Ovary (tissue), 9 donors: ENCODE measurements around the gene KRT76. TPM values are rescaled to one million over a fixed set of nuclear protein-coding genes. Genes with fewer than 3 reads are reported as not detected.

Experiments used
- DNase-seq, 5 donors: peaks; one replicate each; pipeline ENCODE4 v3.0.0-alpha.2; 2019 to 2020
- H3K27ac ChIP-seq, 2 donors: fragments of 200-600 bp; one replicate each; pipeline versions ENCODE4 v1.5.1 to v1.8.0; 2019 to 2022
- H3K27me3 ChIP-seq: fragments of 200-600 bp; one replicate; pipeline ENCODE4 v1.8.0; 2022
- H3K36me3 ChIP-seq: fragments of 200-600 bp; sonication (generic); one replicate; pipeline ENCODE4 v1.5.1; 2019
- H3K4me1 ChIP-seq: one replicate; pipeline ENCODE4 v1.8.1; 2013; ENCODE audit warnings: mild to moderate bottlenecking, moderate library complexity; ENCODE audit not compliant: insufficient read depth
- H3K4me3 ChIP-seq: fragments of 200-600 bp; sonication (generic); one replicate; pipeline ENCODE4 v1.5.1; 2017
- H3K9me3 ChIP-seq, 2 donors: fragments of 200-600 bp in 1 of 2; sonication (generic) in 1 of 2; one replicate each; pipeline versions ENCODE4 v1.5.1 to v1.8.1; 2013 to 2019; ENCODE audit warnings: mild to moderate bottlenecking in 1 of 2, moderate library complexity in 1 of 2
- CTCF ChIP-seq, 3 donors: fragments of 450-650 bp in 2 of 3; fragments of 200-600 bp in 1 of 3; IDR thresholded peaks; one replicate each; pipeline versions ENCODE4 v1.5.1 to v1.8.0; 2016 to 2022; ENCODE audit warnings: antibody characterized with exemption in 3 of 3, mild to moderate bottlenecking in 1 of 3
- EP300 ChIP-seq: sonication (generic); formaldehyde crosslinking; IDR thresholded peaks from one replicate; pipeline ENCODE4 v1.6.1; 2017; ENCODE audit warnings: antibody characterized with exemption
- POLR2A ChIP-seq: fragments of 450-650 bp; IDR thresholded peaks from one replicate; pipeline ENCODE4 v1.6.1; 2017; ENCODE audit warnings: antibody characterized with exemption, mild to moderate bottlenecking, moderate library complexity
- WGBS, 3 donors: extraction: QIAGEN DNeasy Blood & Tissue Kit in 1 of 3; methylation state at CpG; one replicate each; pipeline versions ENCODE4 v1.1.5 to v1.1.7; 2013 to 2017; 5-methylcytosine and 5-hydroxymethylcytosine counted together
- intact Hi-C, 4 donors: fragments of 100-400 bp; cut with DNase I; formaldehyde crosslinking; loops; one replicate each; pipeline versions ENCODE4 v1.11.0 to v1.15.1; 2022 to 2023
- polyA plus RNA-seq, 2 donors: library from polyadenylated mRNA; stranded (reverse); fragments of 200-250 nt in 1 of 2; fragments of 350-450 nt in 1 of 2; fragmentation: Illumina TruSeq in 1 of 2; extraction: RNeasy Lipid Tissue Mini Kit (QIAGEN cat#74804) in 1 of 2; gene quantifications; one replicate each; pipeline ENCODE4 v1.2.3, GENCODE V29; 2013 to 2014
- total RNA-seq, 7 donors: library from RNA; depleted of rRNA in 2 of 7; stranded (reverse); fragments of >200 nt in 2 of 7; fragmentation: NEBNext Ultra II Directional in 3 of 7; extraction: Animal tissue kit (Norgen Biotek cat#: 25700) in 3 of 7; gene quantifications; one replicate each; pipeline versions ENCODE4 v1.1.0 to v1.2.4, GENCODE V29; 2016 to 2023
- donor health status: DM: no; HTN: no; CAD: no; lungs with moderate emphysema.
- donor health status: DM: no; HTN: no; CAD: no.
- donor health status: Bipolar disorder and iron deficiency.
- donor health status: DM: yes; HTN: yes; CAD: no.
- donor health status: DM: no; HTN: no; CAD: no.
- donor health status: DM: yes; HTN: yes; CAD: no.

The KRT76 gene
- total and polyA plus RNA-seq, 9 donors, result not detected

- intact Hi-C loops, result no loop called here
- Histone ChIP-seq H3K36me3 (no peaks in the 10 kb centered on the region), H3K27ac (no peak overlapping the region), H3K9me3 (no peaks in the 10 kb centered on the region), H3K27me3 (no peaks in the 10 kb centered on the region), H3K4me3 (no peak overlapping the region), H3K4me1 (no peaks in the 10 kb centered on the region)
- TF ChIP-seq POLR2A, result no peak
- no peak for DNase-seq
- WGBS, 3 donors, result 50 to 62% (median 55%) methylated on average over 6 of the region's 6 CpGs
These were observed 10.4 kb upstream of the KRT76 start for GRCh38 chr12:52787324-52788191.

- no peaks in the 10 kb centered on the region for H3K27me3 ChIP-seq
- 75 to 87% (median 85%) methylated on average over 3 of the region's 3 CpGs for WGBS, 3 donors
- no peak for DNase-seq
These were observed 7.8 kb upstream of the KRT76 start for GRCh38 chr12:52784909-52785308.

GRCh38 chr12:52783563-52784316 lies 6.6 kb upstream of the KRT76 start:
- no peak for TF ChIP-seq EP300
- TF ChIP-seq POLR2A, result no peak
- no peak for TF ChIP-seq CTCF (IDR thresholded peaks at IDR 0.05)
- Histone ChIP-seq H3K36me3 (no peaks in the 10 kb centered on the region), H3K4me3 (no peak overlapping the region), H3K9me3 (no peaks in the 10 kb centered on the region), H3K27ac (no peak overlapping the region), H3K4me1 (no peaks in the 10 kb centered on the region), H3K27me3 (no peaks in the 10 kb centered on the region)
- intact Hi-C loops, result loop anchor here in 1 of 4 donors (5.0 kb wide), 1 partner anchor 159 kb away; no protein-coding TSS in a partner anchor
- 78 to 81% (median 80%) methylated on average over 7 of the region's 7 CpGs for WGBS, 3 donors
- no peak for DNase-seq

More at GRCh38 chr12:52784909-52785308, 7.8 kb upstream of the KRT76 start:
- Histone ChIP-seq H3K4me3 (no peak overlapping the region), H3K4me1 (no peaks in the 10 kb centered on the region), H3K36me3 (no peaks in the 10 kb centered on the region), H3K9me3 (no peaks in the 10 kb centered on the region), H3K27ac (no peak overlapping the region)
- TF ChIP-seq EP300 (no peak), CTCF (IDR thresholded peaks at IDR 0.05) (no peak), POLR2A (no peak)
- intact Hi-C loops, result loop anchor here in 1 of 4 donors (5.0 kb wide), 1 partner anchor 157 kb away; no protein-coding TSS in a partner anchor

GRCh38 chr12:52782502-52782901 lies 5.4 kb upstream of the KRT76 start:
- 91 to 95% (median 91%) methylated on average over 4 of the region's 4 CpGs for WGBS, 3 donors
- intact Hi-C loops, result loop anchor here in 1 of 4 donors (5.0 kb wide), 1 partner anchor 160 kb away; no protein-coding TSS in a partner anchor
- TF ChIP-seq CTCF (IDR thresholded peaks at IDR 0.05) (no peak), EP300 (no peak), POLR2A (no peak)

More at GRCh38 chr12:52782502-52782901, 5.4 kb upstream of the KRT76 start:
- Histone ChIP-seq H3K9me3 (no peaks in the 10 kb centered on the region), H3K4me1 (no peaks in the 10 kb centered on the region), H3K27me3 (no peaks in the 10 kb centered on the region), H3K36me3 (no peaks in the 10 kb centered on the region), H3K4me3 (no peak overlapping the region), H3K27ac (no peak overlapping the region)
- no peak for DNase-seq
